Prostate gland (tissue), 2 donors: ENCODE measurements around the gene PCBP4.

Experiments
- POLR2A ChIP-seq: fragments of 450-650 bp; IDR thresholded peaks from one replicate; pipeline ENCODE4 v1.6.1; 2016; ENCODE audit warnings: antibody characterized with exemption, mild to moderate bottlenecking
- TF ChIP-seq, protein P1 (sequence below), 4 experiments: fragments of 200-600 bp in 2 of 4; fragments of 450-650 bp in 2 of 4; sonication (generic) in 2 of 4; IDR thresholded peaks; 1 replicate in 3 of 4; 2 replicates in 1 of 4; pipeline ENCODE4 v1.5.1; 2016 to 2019; ENCODE audit warnings: antibody characterized with exemption in 4 of 4, mild to moderate bottlenecking in 2 of 4, moderate library complexity in 2 of 4

DNA sequence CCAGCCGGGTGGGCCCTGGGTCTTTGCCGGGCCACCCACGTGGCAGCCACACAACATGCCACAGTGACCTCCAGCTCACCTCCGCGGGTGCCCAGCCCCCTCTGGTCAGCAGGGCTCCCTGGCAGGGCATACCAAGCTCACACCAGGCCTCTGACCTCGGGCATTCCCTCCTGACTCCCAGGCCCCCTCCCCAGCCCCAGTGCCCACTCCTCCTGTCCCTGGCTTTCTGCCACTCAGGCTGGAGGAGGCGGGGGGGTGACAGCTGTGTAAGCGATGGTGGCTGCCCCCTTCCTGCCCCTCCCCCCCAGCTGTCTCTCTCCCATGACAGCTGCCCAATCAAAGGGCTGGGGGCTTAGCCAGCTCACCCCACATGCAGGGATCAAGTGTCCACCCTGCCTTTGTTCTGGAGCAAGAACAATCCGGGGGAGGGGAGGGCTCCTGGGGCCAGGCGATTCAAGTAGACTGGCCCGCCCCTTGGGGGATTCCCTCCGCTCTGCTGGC, 3.3 kb downstream of the PCBP4 start:
- TF ChIP-seq, protein P1, sequence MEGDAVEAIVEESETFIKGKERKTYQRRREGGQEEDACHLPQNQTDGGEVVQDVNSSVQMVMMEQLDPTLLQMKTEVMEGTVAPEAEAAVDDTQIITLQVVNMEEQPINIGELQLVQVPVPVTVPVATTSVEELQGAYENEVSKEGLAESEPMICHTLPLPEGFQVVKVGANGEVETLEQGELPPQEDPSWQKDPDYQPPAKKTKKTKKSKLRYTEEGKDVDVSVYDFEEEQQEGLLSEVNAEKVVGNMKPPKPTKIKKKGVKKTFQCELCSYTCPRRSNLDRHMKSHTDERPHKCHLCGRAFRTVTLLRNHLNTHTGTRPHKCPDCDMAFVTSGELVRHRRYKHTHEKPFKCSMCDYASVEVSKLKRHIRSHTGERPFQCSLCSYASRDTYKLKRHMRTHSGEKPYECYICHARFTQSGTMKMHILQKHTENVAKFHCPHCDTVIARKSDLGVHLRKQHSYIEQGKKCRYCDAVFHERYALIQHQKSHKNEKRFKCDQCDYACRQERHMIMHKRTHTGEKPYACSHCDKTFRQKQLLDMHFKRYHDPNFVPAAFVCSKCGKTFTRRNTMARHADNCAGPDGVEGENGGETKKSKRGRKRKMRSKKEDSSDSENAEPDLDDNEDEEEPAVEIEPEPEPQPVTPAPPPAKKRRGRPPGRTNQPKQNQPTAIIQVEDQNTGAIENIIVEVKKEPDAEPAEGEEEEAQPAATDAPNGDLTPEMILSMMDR (IDR thresholded peaks at IDR 0.05) = no peak
- TF ChIP-seq POLR2A = no peak
